GM12878 (cell line): ENCODE measurements around the gene TBX10. TPM values are rescaled to one million over a fixed set of nuclear protein-coding genes. Genes with fewer than 3 reads are reported as not detected.

Experiments used
- ATAC-seq: fragments of 200-7000 bp; cut with Tn5 transposase; 3 replicates; pipeline ENCODE4 v1.9.1; 2020; ENCODE audit warnings: mild to moderate bottlenecking, moderate library complexity
- BruUV-seq: library from RNA; stranded (reverse); fragments of 400-500 nt; replicated peaks from 2 replicates; lab custom pipeline; 2021; lab: Mats Ljungman, UMichigan
- CTCF ChIA-PET: fragments of 300-600 bp; sonication (Branson Sonifier 250); formaldehyde crosslinking; extraction: SDS; loops from one replicate; lab custom pipeline; 2021; ENCODE audit warnings: inconsistent platforms; lab: Yijun Ruan, JAX
- POLR2A ChIA-PET: fragments of 350-600 bp; formaldehyde crosslinking; extraction: SDS; loops from one replicate; lab custom pipeline; 2021; ENCODE audit warnings: inconsistent platforms; lab: Charles Lee
- RAD21 ChIA-PET: fragments of 300-600 bp; sonication (Branson Sonifier 250); formaldehyde crosslinking; loops from one replicate; lab custom pipeline; 2023; ENCODE audit warnings: antibody characterized with exemption; ENCODE audit not compliant: unreplicated experiment; lab: Charles Lee
- SMC1A ChIA-PET: fragments of 300-600 bp; sonication (Branson Sonifier 250); formaldehyde crosslinking; loops from one replicate; lab custom pipeline; 2023; ENCODE audit not compliant: unreplicated experiment, uncharacterized antibody; lab: Charles Lee
- DNase-seq: peaks from one replicate; pipeline ENCODE4 v3.0.0-alpha.2; 2011; ENCODE audit warnings: low read depth, low spot score
- FAIRE-seq: peaks from 3 replicates; lab custom pipeline; 2011; peaks lifted over from hg19 to GRCh38; lab: Jason Lieb, UNC
- H2AFZ ChIP-seq: 2 replicates; pipeline ENCODE4 v1.6.0; 2011; ENCODE audit warnings: low read depth, low read length, control low read depth; ENCODE audit not compliant: control insufficient read depth
- H3K27ac ChIP-seq: 2 replicates; pipeline ENCODE4 v1.5.1; 2011; ENCODE audit warnings: control low read depth; ENCODE audit not compliant: control insufficient read depth, insufficient read depth
- H3K27me3 ChIP-seq, 2 experiments: replicated peaks in 1 of 2; 2 replicates each; pipeline versions ENCODE4 v1.6.0 to v1.6.1; 2011; ENCODE audit warnings: low read length in 1 of 2; ENCODE audit not compliant: control insufficient read depth in 2 of 2, insufficient read depth in 2 of 2
- H3K36me3 ChIP-seq, 2 experiments: 2 replicates each; pipeline ENCODE4 v1.5.1; 2011; ENCODE audit warnings: low read length in 1 of 2; ENCODE audit not compliant: control insufficient read depth in 2 of 2, insufficient read depth in 2 of 2
- H3K4me1 ChIP-seq: 2 replicates; pipeline ENCODE4 v1.6.1; 2011; ENCODE audit warnings: mild to moderate bottlenecking, low read length, moderate library complexity, mixed read lengths; ENCODE audit not compliant: control insufficient read depth, insufficient read depth
- H3K4me2 ChIP-seq: 2 replicates; pipeline ENCODE4 v1.6.0; 2011; ENCODE audit warnings: control low read depth; ENCODE audit not compliant: control insufficient read depth, insufficient read depth
- H3K4me3 ChIP-seq: fragments of 200-600 bp; sonication (generic); 2 replicates; pipeline ENCODE4 v1.5.1; 2016
- H3K79me2 ChIP-seq: 2 replicates; pipeline ENCODE4 v1.6.0; 2011; ENCODE audit warnings: low read length; ENCODE audit not compliant: control insufficient read depth, insufficient read depth
- H3K9ac ChIP-seq: 2 replicates; pipeline ENCODE4 v1.8.0; 2011; ENCODE audit warnings: low read length, control low read depth, mixed read lengths; ENCODE audit not compliant: control insufficient read depth, insufficient read depth
- H3K9me3 ChIP-seq: replicated peaks from 3 replicates; pipeline ENCODE4 v1.5.1; 2011; ENCODE audit warnings: mild to moderate bottlenecking, low read length; ENCODE audit not compliant: control insufficient read depth, insufficient read depth
- H4K20me1 ChIP-seq: 2 replicates; pipeline ENCODE4 v1.6.0; 2011; ENCODE audit not compliant: control insufficient read depth, insufficient read depth
- MYB ChIP-seq: fragments of 150-350 bp; IDR thresholded peaks from 2 replicates; pipeline ENCODE4 v1.6.1; 2014; ENCODE audit warnings: mild to moderate bottlenecking, low read depth, low read length, borderline replicate concordance
- ZBTB33 ChIP-seq: fragments of 450-650 bp; IDR thresholded peaks from 2 replicates; pipeline ENCODE4 v1.6.1; 2017; ENCODE audit warnings: mild to moderate bottlenecking
- WGBS: methylation state at CpG from one replicate; pipeline ENCODE4 v1.1.6; 2016; ENCODE audit warnings: low lambda C conversion rate; ENCODE audit not compliant: insufficient replicate concordance, insufficient coverage; ENCODE audit errors: missing lambda C conversion rate; 5-methylcytosine and 5-hydroxymethylcytosine counted together
- in situ Hi-C: fragments of 300-500 bp; cut with MboI; formaldehyde crosslinking; loops from 9 replicates; pipeline ENCODE4 v1.14.3; 2018; ENCODE audit warnings: mixed read lengths
- intact Hi-C: fragments of 100-400 bp; cut with micrococcal nuclease; formaldehyde crosslinking; loops from one replicate; pipeline ENCODE4 v1.14.2; 2022; ENCODE audit not compliant: unreplicated experiment
- polyA plus RNA-seq, 11 experiments: library from polyadenylated mRNA; depleted of rRNA in 4 of 11; unstranded in 6 of 11; stranded (reverse) in 5 of 11; fragments of >200 nt; fragmentation: Nextera tagmentation in 4 of 11; fragmentation: Illumina TruSeq in 1 of 11; extraction: Ambion mirVana in 4 of 11; extraction: Trizol in 1 of 11; gene quantifications; 1 replicate in 1 of 11; 2 replicates in 10 of 11; pipeline versions ENCODE4 v1.2.1 to v1.2.3, GENCODE V29; 2011 to 2016; ENCODE audit warnings: inconsistent platforms in 2 of 11, missing spikeins in 2 of 11, low read depth in 1 of 11
- total RNA-seq, 4 experiments: library from RNA; depleted of rRNA in 3 of 4; stranded (reverse); fragments of >200 nt in 3 of 4; fragmentation: Illumina TruSeq in 1 of 4; extraction: Trizol in 1 of 4; gene quantifications; 2 replicates each; pipeline versions ENCODE4 v1.2.1 to v1.2.3, GENCODE V29; 2013 to 2021

TBX10 gene
- total and polyA plus RNA-seq, 10 of the 15 experiments (the other 5 are each of a cell fraction or from before 2014, with no cell fraction given) = 0.10 to 0.44 (median 0.20) TPM; not detected in 4

GRCh38 chr11:67612751-67613150 lies 26.8 kb downstream of the TBX10 start:
- FAIRE-seq = no peak
- DNase-seq = no peak
- in situ Hi-C loops = no loop called here
- Histone ChIP-seq H2AFZ (no peak overlapping the region), H4K20me1 (no peaks in the 10 kb centered on the region), H3K79me2 (peaks cover 6% of the 10 kb centered on the region), H3K4me1 (peaks cover 30% of the 10 kb centered on the region), H3K36me3 (peaks cover 11 to 22% of the 10 kb centered on the region in 2 experiments; a peak in 3 of 4 replicates), H3K27ac (no peak overlapping the region), H3K9ac (no peak overlapping the region), H3K4me3 (no peak overlapping the region), H3K27me3 (no peaks in the 10 kb centered on the region), H3K4me2 (no peak overlapping the region), H3K9me3 (no peaks in the 10 kb centered on the region)
- ChIA-PET POLR2A (interaction anchor here (3.5 kb wide), 1 partner anchor 29 kb away, joined by 25 read pairs; the partner anchor contains the start of gene GSTP1), CTCF (interaction anchor here (4.7 to 6.0 kb wide), 2 partner anchors 15 to 28 kb away, joined by 54 to 71 read pairs; partner anchors contain the start of genes GSTP1 and NUDT8), RAD21 (interaction anchor here (1.8 to 2.9 kb wide), 3 partner anchors 17 to 47 kb away, joined by 5 to 26 read pairs (median 21); partner anchors contain the start of genes GSTP1 and NUDT8), SMC1A (interaction anchor here (0.9 to 3.4 kb wide), 4 partner anchors 16 to 52 kb away, joined by 3 to 14 read pairs (median 4); partner anchors contain the start of gene NUDT8)
- intact Hi-C loops = loop anchor here (5.0 kb wide), 1 partner anchor 40 kb away; no protein-coding TSS in a partner anchor
- ATAC-seq = no peak
- TF ChIP-seq ZBTB33 (0 out of 2 replicates have a peak, but pooled peaks have one; percentile 36), MYB (no peak)
- 98% methylated on average over 13 of the region's 13 CpGs for WGBS
- BruUV-seq = no TSS peak
